HG03135 (cell line): ENCODE data around the gene L3MBTL2.
"Not testable (repeated sequence)": the region's sequence is repeated elsewhere in the genome, so short reads cannot be mapped to it uniquely, and the experiment has no call there.

Experiments
- ATAC-seq: cut with Tn5 transposase; IDR thresholded peaks from one replicate; pipeline ENCODE4 v1.9.1; 2021; ENCODE audit warnings: mild to moderate bottlenecking, moderate library complexity; ENCODE audit not compliant: unreplicated experiment

Gene L3MBTL2

GRCh38 chr22:41204992-41205900 is at the start of gene L3MBTL2:
L3MBTL2 (plus strand) TSS chr22:41205312; CDS start chr22:41205363, 51 bp downstream.
- ATAC-seq, result peak; percentile 96

GRCh38 chr22:41157083-41157482 is 48.0 kb upstream of the L3MBTL2 start:
- no peak for ATAC-seq

- no peak for ATAC-seq
Observed at GRCh38 chr22:41169157-41169556, 36.0 kb upstream of the L3MBTL2 start.

GRCh38 chr22:41171996-41172395 is 33.1 kb upstream of the L3MBTL2 start:
- ATAC-seq, result no peak

GRCh38 chr22:41175546-41175945 is 29.6 kb upstream of the L3MBTL2 start:
- no peak for ATAC-seq

GRCh38 chr22:41177040-41177621 is 28.0 kb upstream of the L3MBTL2 start:
- no peak for ATAC-seq

- ATAC-seq, result no peak
Observed at GRCh38 chr22:41177622-41178424, 27.3 kb upstream of the L3MBTL2 start.

GRCh38 chr22:41178425-41178975 is 26.6 kb upstream of the L3MBTL2 start:
- ATAC-seq, result no peak

GRCh38 chr22:41180362-41180761 is 24.8 kb upstream of the L3MBTL2 start:
- not testable (repeated sequence) for ATAC-seq

- ATAC-seq, result no peak
Observed at GRCh38 chr22:41180926-41181325, 24.2 kb upstream of the L3MBTL2 start.

GRCh38 chr22:41181349-41182241 is 23.5 kb upstream of the L3MBTL2 start:
- no peak for ATAC-seq

GRCh38 chr22:41184679-41185078 is 20.4 kb upstream of the L3MBTL2 start:
- no peak for ATAC-seq

- ATAC-seq, result no peak
Observed at GRCh38 chr22:41191467-41191866, 13.6 kb upstream of the L3MBTL2 start.

GRCh38 chr22:41193829-41194228 is 11.3 kb upstream of the L3MBTL2 start:
- no peak for ATAC-seq

- ATAC-seq, result no peak
Observed at GRCh38 chr22:41197038-41197972, 7.8 kb upstream of the L3MBTL2 start.

GRCh38 chr22:41198027-41198580 is 7.0 kb upstream of the L3MBTL2 start:
- no peak for ATAC-seq

GRCh38 chr22:41201141-41201540 is 4.0 kb upstream of the L3MBTL2 start:
- ATAC-seq, result no peak

GRCh38 chr22:41203118-41203517 is 2.0 kb upstream of the L3MBTL2 start:
- ATAC-seq, result no peak

- no peak for ATAC-seq
Observed at GRCh38 chr22:41204066-41204465, 1.0 kb upstream of the L3MBTL2 start.
